ENCODE measurements around the gene CHMP6. TPM values are rescaled to one million over a fixed set of nuclear protein-coding genes. Genes with fewer than 3 reads are reported as not detected.

CHMP6 gene
- total RNA-seq, 4 donors from 2014 or later, result 16.7 to 23.8 (median 22.1) TPM

GRCh38 chr17:80976701-80977100 is 14.9 kb upstream of the CHMP6 start:
- 78 to 86% methylated on average over 3 of the region's 3 CpGs for WGBS, 2 donors
- no peak overlapping the region for H3K27ac ChIP-seq
- peaks cover 0 to 36% (median under 1%) of the 10 kb centered on the region in 4 donors for H3K27me3 ChIP-seq
- H3K4me1 ChIP-seq, result peaks cover 4 to 19% (median 8%) of the 10 kb centered on the region in 3 donors
- TF ChIP-seq POLR2A (IDR thresholded peaks at IDR 0.05), result no peak
- TF ChIP-seq, protein P1, sequence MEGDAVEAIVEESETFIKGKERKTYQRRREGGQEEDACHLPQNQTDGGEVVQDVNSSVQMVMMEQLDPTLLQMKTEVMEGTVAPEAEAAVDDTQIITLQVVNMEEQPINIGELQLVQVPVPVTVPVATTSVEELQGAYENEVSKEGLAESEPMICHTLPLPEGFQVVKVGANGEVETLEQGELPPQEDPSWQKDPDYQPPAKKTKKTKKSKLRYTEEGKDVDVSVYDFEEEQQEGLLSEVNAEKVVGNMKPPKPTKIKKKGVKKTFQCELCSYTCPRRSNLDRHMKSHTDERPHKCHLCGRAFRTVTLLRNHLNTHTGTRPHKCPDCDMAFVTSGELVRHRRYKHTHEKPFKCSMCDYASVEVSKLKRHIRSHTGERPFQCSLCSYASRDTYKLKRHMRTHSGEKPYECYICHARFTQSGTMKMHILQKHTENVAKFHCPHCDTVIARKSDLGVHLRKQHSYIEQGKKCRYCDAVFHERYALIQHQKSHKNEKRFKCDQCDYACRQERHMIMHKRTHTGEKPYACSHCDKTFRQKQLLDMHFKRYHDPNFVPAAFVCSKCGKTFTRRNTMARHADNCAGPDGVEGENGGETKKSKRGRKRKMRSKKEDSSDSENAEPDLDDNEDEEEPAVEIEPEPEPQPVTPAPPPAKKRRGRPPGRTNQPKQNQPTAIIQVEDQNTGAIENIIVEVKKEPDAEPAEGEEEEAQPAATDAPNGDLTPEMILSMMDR (IDR thresholded peaks at IDR 0.05), result no peak
- no peak for DNase-seq
- H3K4me3 ChIP-seq, result no peak overlapping the region
- no peaks in the 10 kb centered on the region for H3K9me3 ChIP-seq
- intact Hi-C loops (cut with DNase I), result no loop called here
- H3K36me3 ChIP-seq, result no peaks in the 10 kb centered on the region

DNA sequence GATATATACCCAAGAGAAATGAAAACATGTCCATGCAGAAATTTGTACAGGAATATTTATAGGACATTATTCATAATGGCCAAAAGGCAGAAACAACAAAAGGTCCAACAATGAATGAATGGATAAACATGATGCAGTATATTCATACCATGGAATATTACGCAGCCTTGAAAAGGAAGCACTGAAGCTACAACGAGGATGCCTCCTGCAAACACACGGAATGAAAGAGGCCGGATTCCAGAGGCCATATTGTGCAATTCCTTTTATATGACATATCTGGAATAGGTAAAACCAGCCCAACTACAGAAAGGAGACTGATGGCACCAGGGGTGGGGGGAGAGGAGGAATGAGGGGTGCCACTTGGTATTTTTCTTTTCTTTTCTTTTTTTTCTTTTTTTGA is 14.5 kb upstream of the CHMP6 start:
- Histone ChIP-seq H3K36me3 (no peaks in the 10 kb centered on the region), H3K27ac (no peak overlapping the region), H3K4me1 (peaks cover 4 to 19% (median 8%) of the 10 kb centered on the region in 3 donors), H3K9me3 (no peaks in the 10 kb centered on the region), H3K27me3 (peaks cover 0 to 36% (median 0%) of the 10 kb centered on the region in 4 donors), H3K4me3 (no peak overlapping the region)
- DNase-seq, result no peak
- intact Hi-C loops (cut with DNase I), result no loop called here
- WGBS, 2 donors, result 76 to 80% methylated on average over 4 of the region's 4 CpGs
- TF ChIP-seq, protein P1 (IDR thresholded peaks at IDR 0.05), result no peak
- TF ChIP-seq POLR2A (IDR thresholded peaks at IDR 0.05), result no peak

- intact Hi-C loops (cut with DNase I), result no loop called here
- H3K27me3 ChIP-seq, result peaks cover 0 to 36% (median 0%) of the 10 kb centered on the region in 4 donors
- no peaks in the 10 kb centered on the region for H3K9me3 ChIP-seq
- WGBS, 2 donors, result 74 to 84% methylated on average over 16 to 17 of the region's 31 CpGs
- peaks cover 4 to 19% (median 8%) of the 10 kb centered on the region in 3 donors for H3K4me1 ChIP-seq
- H3K4me3 ChIP-seq, result no peak overlapping the region
- H3K36me3 ChIP-seq, result no peaks in the 10 kb centered on the region
- DNase-seq, result no peak
- TF ChIP-seq POLR2A (IDR thresholded peaks at IDR 0.05), result no peak
- TF ChIP-seq, protein P1 (IDR thresholded peaks at IDR 0.05), result no peak
- no peak overlapping the region for H3K27ac ChIP-seq
Observed at GRCh38 chr17:80978499-80979497, 12.8 kb upstream of the CHMP6 start.

GRCh38 chr17:80979547-80980378 is 11.9 kb upstream of the CHMP6 start:
- H3K9me3 ChIP-seq, result no peaks in the 10 kb centered on the region
- H3K27me3 ChIP-seq, result peaks cover 0 to 36% (median 0%) of the 10 kb centered on the region in 4 donors
- TF ChIP-seq, protein P1 (IDR thresholded peaks at IDR 0.05), result no peak
- no peak for TF ChIP-seq POLR2A (IDR thresholded peaks at IDR 0.05)
- intact Hi-C loops (cut with DNase I), result loop anchor here (10.0 kb wide), 1 partner anchor 115 kb away; no protein-coding TSS in a partner anchor
- H3K4me3 ChIP-seq, result no peak overlapping the region
- 84 to 90% methylated on average over 11 to 13 of the region's 26 CpGs for WGBS, 2 donors
- no peaks in the 10 kb centered on the region for H3K36me3 ChIP-seq
- H3K27ac ChIP-seq, result no peak overlapping the region
- peaks cover 4 to 25% (median 8%) of the 10 kb centered on the region in 3 donors for H3K4me1 ChIP-seq
- DNase-seq, result no peak

Data from esophagus squamous epithelium (tissue), 5 donors.